NCI-H2081 (cell line): ENCODE data around the gene RAI1.

Source experiments
- DNase-seq, 2 experiments: peaks; one replicate each; lab custom pipeline; 2025; lab: John Stamatoyannopoulos, UW

Gene RAI1

GRCh38 chr17:17831208-17832031 lies 150.2 kb downstream of the RAI1 start:
- DNase-seq, result no peak

GRCh38 chr17:17832032-17832363 lies 150.7 kb downstream of the RAI1 start:
- DNase-seq, result no peak

- no peak for DNase-seq
These were observed 152.6 kb downstream of the RAI1 start for GRCh38 chr17:17833658-17834357.

- no peak for DNase-seq
These were observed 153.7 kb downstream of the RAI1 start for GRCh38 chr17:17834974-17835373.

GRCh38 chr17:17835415-17836249 lies 154.4 kb downstream of the RAI1 start:
- DNase-seq, result no peak

GRCh38 chr17:17836250-17836817 lies 155.1 kb downstream of the RAI1 start:
- peak; percentile 93 to 94 for DNase-seq

GRCh38 chr17:17836818-17837379 lies 155.6 kb downstream of the RAI1 start, which contains the start of gene SREBF1:
TSS of gene SREBF1 (minus strand) at chr17:17836986. CDS start at chr17:17836817, 169 bp downstream.
- peak; percentile 31 to 43 for DNase-seq

- DNase-seq, result no peak
These were observed 156.1 kb downstream of the RAI1 start for GRCh38 chr17:17837380-17837821.

GRCh38 chr17:17837966-17838962 lies 157.0 kb downstream of the RAI1 start:
- DNase-seq, result peak in 1 of 2 experiments; percentile 65

GRCh38 chr17:17839791-17840707 lies 158.8 kb downstream of the RAI1 start:
- DNase-seq, result peak; percentile 84 to 91

- DNase-seq, result no peak
These were observed 159.7 kb downstream of the RAI1 start for GRCh38 chr17:17840751-17841591.

- DNase-seq, result no peak
These were observed 160.4 kb downstream of the RAI1 start for GRCh38 chr17:17841601-17842025.

GRCh38 chr17:17842111-17842876 lies 161.0 kb downstream of the RAI1 start:
- no peak for DNase-seq

GRCh38 chr17:17843096-17843495 lies 161.8 kb downstream of the RAI1 start:
- DNase-seq, result no peak

- DNase-seq, result no peak
These were observed 162.8 kb downstream of the RAI1 start for GRCh38 chr17:17844079-17844478.

GRCh38 chr17:17844500-17844899 lies 163.2 kb downstream of the RAI1 start:
- DNase-seq, result no peak

- peak in 1 of 2 experiments; percentile 44 for DNase-seq
These were observed 164.0 kb downstream of the RAI1 start for GRCh38 chr17:17845046-17845775.
